Osteocyte (in vitro differentiated cells): ENCODE data around the gene UNC13D. TPM values are rescaled to one million over a fixed set of nuclear protein-coding genes. Genes with fewer than 3 reads are reported as not detected.

Experiments
- DNase-seq: peaks from one replicate; pipeline ENCODE4 v3.0.0; 2021; ENCODE audit warnings: mixed read lengths; ENCODE audit not compliant: unreplicated experiment; ENCODE audit errors: extremely low spot score
- H3K27ac Mint-ChIP-seq: one replicate; pipeline ENCODE4 v1.8.0; 2021; ENCODE audit warnings: mild to moderate bottlenecking, mixed read lengths; ENCODE audit not compliant: unreplicated experiment
- H3K27me3 Mint-ChIP-seq: one replicate; pipeline ENCODE4 v1.8.0; 2021; ENCODE audit warnings: mixed read lengths; ENCODE audit not compliant: unreplicated experiment
- H3K36me3 Mint-ChIP-seq: one replicate; pipeline ENCODE4 v1.8.0; 2021; ENCODE audit warnings: mixed read lengths; ENCODE audit not compliant: unreplicated experiment
- H3K4me1 Mint-ChIP-seq: one replicate; pipeline ENCODE4 v1.8.0; 2021; ENCODE audit warnings: mixed read lengths; ENCODE audit not compliant: unreplicated experiment
- H3K4me3 Mint-ChIP-seq: one replicate; pipeline ENCODE4 v1.8.0; 2021; ENCODE audit warnings: mild to moderate bottlenecking, moderate library complexity, mixed read lengths; ENCODE audit not compliant: unreplicated experiment
- H3K9me3 Mint-ChIP-seq: one replicate; pipeline ENCODE4 v1.8.0; 2021; ENCODE audit warnings: mixed read lengths; ENCODE audit not compliant: unreplicated experiment
- CTCF ChIP-seq: fragments of 200-600 bp; sonication (generic); IDR thresholded peaks from 2 replicates; pipeline ENCODE4 v1.5.0; 2021; ENCODE audit warnings: antibody characterized with exemption, mild to moderate bottlenecking, moderate library complexity
- total RNA-seq: library from RNA; stranded (reverse); gene quantifications from 2 replicates; pipeline ENCODE4 v1.2.1, GENCODE V29; 2021

UNC13D gene
- total RNA-seq, 1 donor from 2014 or later, result 3.6 TPM

GRCh38 chr17:75823257-75824041, 20.8 kb downstream of the UNC13D start:
- no peak for DNase-seq
- Mint-ChIP-seq H3K9me3 (no peaks in the 10 kb centered on the region), H3K27me3 (no peaks in the 10 kb centered on the region), H3K27ac (no peak overlapping the region), H3K4me1 (peaks cover 24% of the 10 kb centered on the region), H3K4me3 (no peak overlapping the region), H3K36me3 (peaks cover 25% of the 10 kb centered on the region)
- TF ChIP-seq CTCF, result no peak

- H3K27me3 Mint-ChIP-seq, result no peaks in the 10 kb centered on the region
- H3K4me3 Mint-ChIP-seq, result no peak overlapping the region
- H3K36me3 Mint-ChIP-seq, result peaks cover 26% of the 10 kb centered on the region
- no peak for TF ChIP-seq CTCF
- no peak overlapping the region for H3K27ac Mint-ChIP-seq
- peaks cover 19% of the 10 kb centered on the region for H3K4me1 Mint-ChIP-seq
- no peak for DNase-seq
- no peaks in the 10 kb centered on the region for H3K9me3 Mint-ChIP-seq
Measured at GRCh38 chr17:75822800-75823166, 21.4 kb downstream of the UNC13D start.

GRCh38 chr17:75822119-75822799, 21.9 kb downstream of the UNC13D start:
- H3K4me3 Mint-ChIP-seq, result no peak overlapping the region
- peaks cover 14% of the 10 kb centered on the region for H3K4me1 Mint-ChIP-seq
- DNase-seq, result no peak
- TF ChIP-seq CTCF, result no peak
- H3K9me3 Mint-ChIP-seq, result no peaks in the 10 kb centered on the region
- H3K27ac Mint-ChIP-seq, result no peak overlapping the region
- peaks cover 26% of the 10 kb centered on the region for H3K36me3 Mint-ChIP-seq
- no peaks in the 10 kb centered on the region for H3K27me3 Mint-ChIP-seq

- Mint-ChIP-seq H3K27ac (no peak overlapping the region), H3K9me3 (no peaks in the 10 kb centered on the region), H3K36me3 (peaks cover 26% of the 10 kb centered on the region), H3K27me3 (no peaks in the 10 kb centered on the region), H3K4me1 (peaks cover 8% of the 10 kb centered on the region), H3K4me3 (no peak overlapping the region)
- DNase-seq, result no peak
- no peak for TF ChIP-seq CTCF
Measured at GRCh38 chr17:75821552-75821951, 22.7 kb downstream of the UNC13D start.
